ENCODE data around the gene ELOB.

Gene ELOB

DNA sequence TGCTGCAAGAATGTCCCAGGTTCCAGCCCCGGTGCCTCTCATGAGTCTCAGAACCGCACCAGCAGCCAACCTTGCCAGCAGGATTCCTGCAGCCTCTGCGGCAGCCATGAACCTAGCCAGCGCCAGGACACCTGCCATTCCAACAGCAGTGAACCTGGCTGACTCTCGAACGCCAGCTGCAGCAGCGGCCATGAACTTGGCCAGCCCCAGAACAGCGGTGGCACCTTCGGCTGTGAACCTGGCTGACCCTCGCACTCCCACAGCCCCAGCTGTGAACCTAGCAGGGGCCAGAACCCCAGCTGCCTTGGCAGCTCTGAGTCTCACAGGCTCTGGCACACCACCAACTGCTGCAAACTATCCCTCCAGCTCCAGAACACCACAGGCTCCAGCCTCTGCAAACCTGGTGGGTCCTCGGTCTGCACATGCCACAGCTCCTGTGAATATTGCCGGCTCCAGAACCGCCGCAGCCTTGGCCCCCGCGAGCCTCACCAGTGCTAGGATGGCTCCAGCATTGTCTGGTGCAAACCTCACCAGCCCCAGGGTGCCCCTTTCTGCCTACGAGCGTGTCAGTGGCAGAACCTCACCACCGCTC is 9.8 kb downstream of the ELOB start:
- DNase-seq, result no peak

DNA sequence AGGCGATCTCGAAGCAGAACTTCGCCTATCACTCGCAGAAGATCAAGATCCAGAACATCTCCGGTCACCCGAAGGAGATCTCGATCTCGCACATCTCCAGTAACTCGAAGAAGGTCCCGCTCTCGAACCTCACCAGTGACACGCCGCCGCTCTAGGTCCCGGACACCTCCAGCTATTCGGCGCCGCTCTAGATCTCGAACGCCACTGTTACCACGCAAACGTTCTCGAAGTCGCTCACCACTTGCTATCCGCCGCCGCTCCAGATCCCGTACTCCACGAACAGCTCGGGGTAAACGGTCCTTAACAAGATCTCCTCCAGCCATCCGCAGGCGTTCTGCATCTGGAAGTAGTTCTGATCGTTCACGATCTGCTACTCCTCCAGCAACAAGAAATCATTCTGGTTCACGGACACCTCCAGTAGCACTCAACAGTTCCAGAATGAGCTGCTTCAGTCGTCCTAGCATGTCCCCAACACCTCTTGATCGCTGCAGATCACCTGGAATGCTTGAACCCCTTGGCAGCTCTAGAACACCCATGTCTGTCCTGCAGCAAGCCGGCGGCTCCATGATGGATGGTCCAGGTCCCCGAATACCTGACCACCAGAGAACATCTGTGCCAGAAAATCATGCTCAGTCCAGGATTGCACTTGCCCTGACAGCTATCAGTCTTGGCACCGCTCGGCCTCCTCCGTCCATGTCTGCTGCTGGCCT is 10.5 kb downstream of the ELOB start:
- DNase-seq, result no peak

DNA sequence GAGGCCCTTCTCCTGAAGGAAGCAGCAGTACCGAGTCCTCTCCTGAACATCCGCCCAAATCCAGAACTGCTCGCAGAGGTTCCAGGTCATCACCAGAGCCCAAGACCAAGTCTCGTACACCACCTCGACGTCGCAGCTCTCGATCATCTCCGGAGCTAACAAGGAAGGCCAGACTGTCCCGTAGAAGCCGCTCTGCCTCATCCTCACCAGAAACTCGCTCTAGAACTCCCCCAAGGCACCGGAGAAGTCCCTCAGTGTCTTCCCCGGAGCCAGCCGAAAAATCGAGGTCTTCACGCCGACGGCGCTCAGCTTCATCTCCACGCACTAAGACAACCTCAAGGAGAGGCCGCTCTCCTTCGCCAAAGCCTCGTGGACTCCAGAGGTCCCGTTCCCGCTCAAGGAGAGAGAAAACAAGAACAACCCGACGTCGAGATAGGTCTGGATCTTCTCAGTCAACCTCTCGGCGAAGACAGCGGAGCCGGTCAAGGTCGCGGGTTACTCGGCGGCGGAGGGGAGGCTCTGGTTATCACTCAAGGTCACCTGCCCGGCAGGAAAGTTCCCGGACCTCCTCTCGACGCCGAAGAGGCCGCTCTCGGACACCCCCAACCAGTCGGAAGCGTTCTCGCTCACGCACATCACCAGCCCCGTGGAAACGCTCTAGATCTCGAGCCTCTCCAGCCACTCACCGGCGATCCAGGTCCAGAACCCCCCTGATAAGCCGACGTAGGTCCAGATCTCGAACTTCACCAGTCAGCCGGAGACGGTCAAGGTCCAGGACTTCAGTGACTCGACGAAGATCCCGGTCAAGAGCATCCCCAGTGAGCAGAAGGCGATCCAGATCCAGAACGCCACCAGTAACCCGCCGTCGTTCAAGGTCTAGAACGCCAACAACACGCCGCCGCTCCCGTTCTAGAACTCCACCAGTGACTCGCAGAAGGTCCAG is 11.3 kb downstream of the ELOB start:
- DNase-seq, result no peak

DNA sequence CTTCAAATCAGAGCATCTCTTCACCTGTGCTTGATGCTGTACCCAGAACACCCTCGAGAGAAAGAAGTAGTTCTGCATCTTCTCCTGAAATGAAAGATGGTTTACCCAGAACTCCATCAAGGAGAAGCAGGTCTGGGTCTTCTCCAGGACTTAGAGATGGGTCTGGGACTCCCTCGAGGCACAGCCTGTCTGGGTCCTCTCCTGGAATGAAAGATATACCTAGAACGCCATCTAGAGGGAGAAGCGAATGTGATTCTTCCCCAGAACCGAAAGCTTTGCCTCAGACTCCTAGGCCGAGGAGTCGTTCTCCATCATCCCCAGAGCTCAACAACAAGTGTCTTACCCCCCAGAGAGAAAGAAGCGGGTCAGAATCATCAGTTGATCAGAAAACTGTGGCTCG is 12.4 kb downstream of the ELOB start:
- no peak for DNase-seq

DNA sequence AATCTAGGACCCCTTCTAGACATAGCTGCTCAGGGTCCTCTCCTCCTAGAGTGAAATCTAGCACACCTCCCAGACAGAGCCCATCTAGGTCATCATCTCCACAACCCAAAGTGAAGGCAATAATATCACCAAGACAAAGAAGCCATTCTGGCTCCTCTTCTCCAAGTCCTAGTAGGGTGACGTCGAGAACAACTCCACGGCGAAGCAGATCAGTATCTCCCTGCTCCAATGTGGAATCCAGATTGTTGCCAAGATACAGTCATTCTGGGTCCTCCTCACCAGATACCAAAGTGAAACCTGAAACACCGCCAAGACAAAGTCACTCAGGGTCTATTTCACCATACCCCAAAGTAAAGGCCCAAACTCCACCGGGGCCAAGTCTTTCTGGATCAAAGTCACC is 13.9 kb downstream of the ELOB start:
- DNase-seq, result no peak

DNA sequence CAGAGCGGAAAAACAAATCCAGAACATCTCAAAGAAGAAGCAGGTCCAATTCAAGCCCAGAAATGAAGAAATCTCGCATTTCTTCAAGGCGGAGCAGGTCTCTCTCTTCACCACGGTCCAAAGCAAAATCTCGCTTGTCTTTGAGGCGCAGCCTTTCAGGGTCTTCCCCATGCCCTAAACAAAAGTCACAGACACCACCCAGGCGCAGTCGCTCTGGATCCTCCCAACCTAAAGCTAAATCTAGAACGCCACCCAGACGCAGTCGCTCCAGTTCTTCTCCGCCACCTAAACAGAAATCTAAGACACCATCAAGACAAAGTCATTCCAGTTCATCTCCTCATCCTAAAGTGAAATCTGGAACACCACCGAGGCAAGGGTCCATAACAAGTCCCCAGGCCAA is 14.4 kb downstream of the ELOB start:
- DNase-seq, result no peak

DNA sequence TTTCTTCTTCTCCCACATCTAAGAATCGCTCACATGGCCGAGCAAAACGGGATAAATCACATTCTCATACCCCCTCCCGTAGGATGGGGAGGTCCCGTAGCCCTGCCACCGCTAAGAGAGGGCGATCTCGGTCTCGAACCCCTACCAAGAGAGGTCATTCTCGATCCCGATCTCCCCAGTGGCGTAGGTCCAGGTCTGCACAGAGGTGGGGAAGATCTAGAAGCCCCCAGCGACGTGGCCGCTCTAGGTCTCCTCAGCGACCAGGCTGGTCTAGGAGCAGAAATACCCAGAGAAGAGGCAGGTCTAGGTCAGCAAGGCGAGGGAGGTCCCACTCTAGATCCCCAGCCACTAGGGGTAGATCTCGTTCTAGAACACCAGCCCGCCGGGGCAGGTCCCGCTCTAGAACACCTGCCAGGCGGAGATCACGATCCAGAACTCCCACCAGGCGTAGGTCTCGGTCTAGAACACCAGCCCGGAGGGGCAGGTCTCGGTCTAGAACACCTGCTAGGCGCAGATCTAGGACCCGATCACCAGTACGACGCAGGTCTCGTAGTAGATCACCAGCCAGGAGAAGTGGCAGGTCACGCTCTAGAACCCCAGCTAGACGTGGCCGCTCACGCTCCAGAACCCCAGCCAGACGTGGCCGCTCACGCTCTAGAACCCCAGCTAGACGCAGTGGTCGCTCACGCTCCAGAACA is 15.0 kb downstream of the ELOB start:
- DNase-seq, result no peak

DNA sequence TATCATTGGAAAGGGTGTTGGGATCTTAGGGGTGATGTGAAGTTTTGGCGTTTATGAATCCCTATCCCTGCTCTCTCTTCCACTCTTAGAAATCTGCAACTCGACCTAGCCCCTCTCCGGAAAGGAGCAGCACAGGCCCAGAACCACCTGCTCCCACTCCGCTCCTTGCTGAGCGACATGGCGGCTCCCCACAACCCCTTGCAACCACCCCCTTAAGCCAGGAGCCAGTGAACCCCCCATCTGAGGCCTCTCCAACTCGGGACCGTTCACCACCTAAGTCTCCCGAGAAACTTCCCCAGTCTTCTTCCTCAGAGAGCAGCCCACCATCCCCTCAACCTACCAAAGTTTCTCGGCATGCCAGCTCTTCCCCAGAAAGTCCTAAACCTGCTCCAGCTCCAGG is 15.6 kb downstream of the ELOB start:
- no peak for DNase-seq

DNA sequence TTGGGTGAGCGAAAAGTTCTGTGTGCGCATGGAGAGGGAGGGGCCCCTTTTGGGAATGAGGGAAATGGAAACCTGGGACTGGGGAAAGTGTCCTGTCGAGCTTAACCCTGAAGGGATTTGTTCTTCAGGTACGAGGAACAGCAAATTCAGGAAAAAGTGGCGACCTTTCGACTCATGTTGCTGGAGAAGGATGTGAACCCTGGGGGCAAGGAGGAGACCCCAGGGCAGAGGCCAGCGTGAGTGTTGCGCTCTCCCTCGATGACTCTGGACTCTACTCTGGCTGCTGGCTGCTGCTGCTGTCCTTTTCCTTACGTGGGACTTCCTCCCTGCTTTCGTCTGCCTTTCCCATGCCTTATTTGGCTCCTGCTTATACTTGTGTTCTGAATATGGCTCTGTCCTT is 19.7 kb downstream of the ELOB start:
- DNase-seq, result no peak

DNA sequence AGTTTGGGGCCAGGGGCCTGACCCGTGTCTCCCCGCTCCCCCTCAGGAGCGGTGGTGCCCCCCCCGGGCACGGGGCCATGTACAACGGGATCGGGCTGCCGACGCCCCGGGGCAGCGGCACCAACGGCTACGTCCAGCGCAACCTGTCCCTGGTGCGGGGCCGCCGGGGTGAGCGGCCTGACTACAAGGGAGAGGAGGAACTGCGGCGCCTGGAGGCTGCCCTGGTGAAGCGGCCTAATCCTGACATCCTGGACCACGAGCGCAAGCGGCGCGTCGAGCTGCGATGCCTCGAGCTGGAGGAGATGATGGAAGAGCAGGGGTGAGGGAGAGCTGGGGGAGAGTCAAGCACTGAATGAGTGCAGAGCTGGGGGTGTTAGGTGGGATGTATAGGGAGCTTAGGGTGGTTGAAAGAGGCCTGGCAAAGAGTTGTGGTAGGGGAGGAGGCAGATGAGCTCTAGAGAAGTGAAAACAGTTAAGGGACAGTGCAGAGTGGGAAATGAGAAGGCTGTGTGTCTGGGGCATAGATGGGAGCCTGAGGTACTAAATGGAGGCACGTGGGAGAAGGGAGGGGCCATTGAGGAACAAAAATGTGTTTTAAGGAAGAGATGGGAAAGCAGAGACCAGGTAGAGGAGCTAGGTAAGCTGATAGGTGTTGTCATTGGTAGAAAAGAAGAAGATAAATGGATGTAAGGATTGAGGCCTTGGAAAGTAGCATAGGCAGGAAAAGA is 20.6 kb downstream of the ELOB start:
- no peak for DNase-seq

DNA sequence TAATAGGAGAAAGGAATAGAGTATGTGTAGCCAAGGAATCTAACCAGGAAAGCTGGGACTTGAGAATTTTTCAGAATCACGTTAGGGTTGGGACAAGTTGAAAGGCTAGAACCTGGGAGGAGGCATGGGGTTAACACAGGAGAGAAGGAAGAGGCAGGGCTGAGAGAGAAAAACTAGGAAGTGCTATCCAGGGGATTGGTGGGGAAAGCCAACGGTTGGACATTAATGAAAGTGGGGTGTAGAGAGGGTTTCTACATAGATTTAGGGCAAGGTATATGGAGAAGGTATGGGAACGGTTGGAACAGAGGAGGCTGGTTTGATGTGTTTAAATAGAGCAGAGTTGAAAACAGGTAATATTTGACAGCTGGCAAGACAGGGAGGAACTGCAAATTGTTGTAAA is 21.9 kb downstream of the ELOB start:
- DNase-seq, result no peak

DNA sequence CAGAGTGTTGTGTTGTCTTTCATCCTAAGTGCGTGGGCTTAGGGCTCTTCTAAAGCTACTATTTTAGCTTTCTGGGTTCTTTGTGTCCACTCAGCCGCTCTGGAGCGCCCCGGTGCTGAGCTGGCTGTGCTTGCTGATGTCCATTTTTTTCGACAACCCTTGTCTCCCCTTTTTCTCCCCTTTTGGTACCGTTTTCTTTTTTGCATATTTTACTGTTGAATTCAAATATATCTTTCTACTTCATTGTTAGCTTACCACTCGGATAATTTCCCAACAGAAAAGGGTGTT is 23.4 kb downstream of the ELOB start:
- no peak for DNase-seq

DNA sequence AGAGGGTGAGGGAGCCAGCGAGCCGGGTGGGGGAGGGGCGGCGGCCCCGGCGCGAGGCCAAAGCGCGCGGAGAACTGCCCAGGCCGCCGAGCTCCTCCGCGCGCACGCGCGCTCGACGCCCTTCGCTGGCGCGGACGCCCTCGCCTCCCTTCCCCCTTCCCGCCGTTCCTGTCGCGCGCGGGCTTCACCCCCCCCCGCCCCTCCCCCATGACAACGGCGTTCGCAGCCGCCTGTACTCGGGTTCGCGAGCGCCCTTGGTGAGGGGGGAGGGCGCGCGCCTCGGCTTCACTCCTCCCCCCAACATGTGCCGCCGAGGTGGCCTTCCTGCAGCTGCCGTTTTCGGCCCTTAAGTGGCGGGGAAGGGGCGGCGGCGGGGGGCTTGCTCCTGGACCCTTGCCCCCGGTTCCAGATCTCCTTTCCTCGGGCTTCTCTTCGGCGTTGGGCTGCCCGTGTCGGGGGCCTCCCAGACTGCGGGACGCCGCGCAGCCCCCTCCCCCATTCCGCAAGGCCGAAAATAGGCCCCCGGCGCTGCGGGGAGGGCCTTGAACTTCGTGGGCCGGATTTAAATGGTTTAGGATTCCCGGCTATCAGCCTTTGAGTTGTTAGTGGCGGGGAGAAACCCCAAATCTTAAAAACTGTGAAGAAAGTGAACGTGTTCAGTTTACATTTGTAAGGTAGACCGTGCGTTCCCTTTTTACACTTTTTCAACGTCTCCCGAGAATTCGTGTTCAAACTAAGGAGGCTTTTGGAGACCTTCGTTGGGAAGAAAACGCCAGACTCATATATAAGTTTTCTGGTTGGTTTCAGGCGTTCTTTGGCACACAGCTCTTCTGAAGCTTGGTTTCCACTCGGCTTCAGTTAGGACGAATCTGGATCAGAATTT is 24.0 kb downstream of the ELOB start:
- DNase-seq, result peak; percentile 56

DNA sequence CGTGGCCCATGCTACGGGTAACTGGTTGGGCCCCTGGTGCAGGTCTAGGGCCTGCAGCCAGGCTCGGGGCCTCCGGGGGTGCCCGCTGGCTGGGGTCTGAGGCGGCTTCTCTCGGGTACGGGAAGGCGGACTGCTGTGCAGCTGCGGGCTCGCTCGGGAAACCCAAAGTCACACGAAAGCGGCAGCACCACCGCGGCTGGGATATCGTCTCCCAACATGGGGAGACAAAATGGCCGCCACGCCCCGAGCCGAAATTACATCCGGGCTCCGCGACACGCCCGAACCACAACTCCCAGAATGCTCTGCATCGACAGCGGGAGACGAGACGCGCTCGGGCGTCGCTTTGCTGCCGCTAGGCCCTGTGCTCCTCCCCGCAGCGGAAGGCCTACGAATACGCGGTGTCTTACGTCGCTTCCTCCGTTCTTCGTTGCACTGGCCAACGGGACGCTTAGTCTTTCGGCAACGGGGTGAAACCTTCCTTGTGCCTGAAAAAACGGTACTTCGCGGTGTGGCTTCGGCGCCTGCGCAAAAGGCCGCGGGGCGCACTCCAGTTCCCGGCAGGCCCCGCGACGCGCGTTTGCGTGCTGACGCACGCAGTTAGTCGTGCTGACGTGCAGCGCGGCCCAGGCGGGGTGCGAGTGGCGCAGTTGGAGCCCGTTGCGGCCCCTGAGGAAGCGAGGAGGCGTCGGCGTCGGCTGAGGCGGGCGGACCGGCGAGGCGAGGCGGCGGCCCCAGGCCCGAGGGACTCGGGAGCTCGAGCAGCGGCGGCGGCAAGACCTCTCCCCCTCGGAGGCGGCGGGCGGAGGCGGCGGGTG is 24.8 kb downstream of the ELOB start, which contains the start of gene SRRM2:
Gene SRRM2 (plus strand): TSS at position 604 of the 815 bp plus-strand sequence. CDS start 3,727 bp downstream, outside the sequence.
- peak; percentile 93 for DNase-seq

DNA sequence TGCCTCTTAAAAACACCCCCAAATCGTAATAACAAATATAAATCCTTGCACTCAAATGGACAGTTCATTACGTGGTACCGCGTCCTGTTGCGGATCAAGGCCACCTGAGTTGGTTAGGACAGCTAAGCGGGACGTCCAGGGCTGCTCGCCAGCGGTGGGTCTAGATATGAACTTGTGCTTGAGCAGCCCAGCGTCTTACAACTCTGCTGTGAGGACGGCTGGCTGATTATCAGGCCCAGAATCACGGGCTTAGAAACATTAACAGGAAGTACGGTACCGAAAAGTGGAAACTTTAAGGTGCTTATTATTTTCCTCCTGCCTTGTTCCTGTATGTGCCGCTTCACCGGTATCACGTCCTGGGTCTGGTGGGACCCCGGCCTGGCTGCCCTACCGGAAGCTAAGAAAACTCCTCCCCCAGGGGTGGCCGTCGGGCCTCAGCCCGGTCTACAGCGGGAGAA is 25.5 kb downstream of the ELOB start:
- no peak for DNase-seq

DNA sequence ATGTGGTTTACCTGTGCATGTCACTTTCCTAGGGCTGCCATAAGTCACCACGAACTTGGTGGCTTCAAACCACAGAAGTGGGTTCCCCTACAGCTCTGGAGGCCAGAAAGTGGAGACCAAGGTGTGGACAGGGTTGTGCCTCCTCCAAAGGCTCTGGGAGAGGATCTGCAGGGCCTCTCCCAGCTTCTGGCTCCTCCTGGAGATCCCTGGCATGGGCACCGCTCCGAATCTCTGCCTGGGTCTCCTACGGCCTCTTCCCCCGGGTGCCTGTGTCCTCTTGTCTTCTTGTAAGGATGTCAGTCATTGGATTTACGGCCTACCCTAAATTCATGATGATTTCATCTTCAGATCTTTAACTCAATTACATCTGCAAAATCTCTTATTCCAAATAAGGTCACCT is 27.1 kb downstream of the ELOB start:
- no peak for DNase-seq

DNA sequence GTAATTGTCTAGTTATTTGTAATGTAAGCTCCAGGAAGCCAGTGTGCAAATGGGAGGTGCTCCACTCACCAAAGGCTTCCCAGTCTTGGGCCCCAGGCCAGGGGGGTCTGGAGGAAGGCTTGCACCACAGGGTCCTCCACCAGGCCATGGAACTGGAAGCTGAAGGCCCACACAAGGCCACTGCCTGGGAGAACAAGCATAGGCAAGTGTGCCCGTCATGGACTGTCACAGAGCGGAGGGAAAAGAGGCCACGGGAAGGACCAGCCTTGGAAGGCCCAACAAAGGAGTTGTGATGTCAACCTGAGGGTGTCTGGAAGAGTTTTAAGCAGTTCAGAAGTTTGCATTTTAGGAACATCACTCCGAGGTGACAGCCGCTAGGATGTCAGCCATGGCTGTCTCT is 27.6 kb downstream of the ELOB start:
- no peak for DNase-seq

DNA sequence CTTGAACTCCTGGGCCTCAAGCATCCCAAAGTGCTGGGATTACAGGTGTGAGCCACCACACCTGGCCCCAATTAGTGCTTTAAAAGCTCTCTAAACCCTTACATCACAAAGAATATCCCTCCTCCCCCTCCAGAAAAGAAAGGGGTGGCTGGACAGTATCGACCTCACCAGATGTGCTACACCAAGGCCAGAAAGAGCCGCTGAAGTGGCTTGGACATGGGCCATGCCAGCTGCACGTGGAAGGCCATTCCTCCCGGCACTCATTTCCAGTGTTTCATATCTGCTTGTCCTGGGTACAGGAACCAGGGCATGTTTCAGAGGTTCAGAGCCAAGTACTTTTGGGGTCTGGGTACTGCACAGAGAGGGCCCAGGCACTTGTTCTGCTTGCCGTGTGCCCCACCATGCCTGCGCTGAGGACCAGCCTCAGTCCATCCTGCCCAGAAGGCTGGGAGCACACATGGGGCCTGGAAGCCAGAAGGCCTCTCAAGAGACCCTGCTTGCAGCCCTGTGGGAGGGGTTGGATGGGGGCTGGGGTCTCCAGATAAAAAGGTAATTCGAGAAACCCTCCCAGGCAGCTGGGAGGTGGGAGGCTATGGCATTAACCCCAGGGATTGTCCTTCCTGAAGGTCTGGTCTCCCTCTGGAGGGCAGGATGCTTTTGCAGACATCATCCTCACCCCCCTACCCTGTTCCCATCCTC is 28.2 kb downstream of the ELOB start:
- DNase-seq, result no peak

DNA sequence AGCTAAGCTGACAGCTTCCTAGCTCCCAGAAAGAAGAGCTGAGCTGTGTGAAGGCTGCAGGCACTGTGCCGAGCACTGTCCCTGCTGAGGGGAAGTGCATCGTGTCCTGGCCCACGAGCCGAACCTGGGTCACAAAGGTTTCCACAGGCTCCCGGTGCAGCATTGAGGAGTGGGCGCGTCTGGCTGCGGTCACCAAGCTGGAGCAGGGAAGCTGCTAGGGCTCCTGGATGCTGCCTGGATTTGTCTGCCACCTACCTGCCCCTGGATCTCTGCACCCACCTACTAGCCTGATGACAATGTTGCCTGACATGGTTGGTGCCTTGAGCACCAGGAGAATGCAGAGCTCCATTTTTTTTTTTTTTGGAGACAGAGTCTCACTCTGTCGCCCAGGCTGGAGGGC is 31.1 kb downstream of the ELOB start:
- DNase-seq, result no peak

Measured in activated CD4-positive, alpha-beta T cell treated with anti-CD3 and anti-CD28 coated beads, Interleukin-2, amount 50 U/mL, for 1 hour (primary cell).